LoVo (cell line): ENCODE measurements around the gene LHX8.
A peak's percentile ranks its signal among the peaks of the same experiment; 100 is the strongest.

ENCODE experiments used
- DNase-seq: peaks from one replicate; pipeline ENCODE4 v3.0.0-alpha.2; 2016; ENCODE audit warnings: low spot score

The LHX8 gene

DNA sequence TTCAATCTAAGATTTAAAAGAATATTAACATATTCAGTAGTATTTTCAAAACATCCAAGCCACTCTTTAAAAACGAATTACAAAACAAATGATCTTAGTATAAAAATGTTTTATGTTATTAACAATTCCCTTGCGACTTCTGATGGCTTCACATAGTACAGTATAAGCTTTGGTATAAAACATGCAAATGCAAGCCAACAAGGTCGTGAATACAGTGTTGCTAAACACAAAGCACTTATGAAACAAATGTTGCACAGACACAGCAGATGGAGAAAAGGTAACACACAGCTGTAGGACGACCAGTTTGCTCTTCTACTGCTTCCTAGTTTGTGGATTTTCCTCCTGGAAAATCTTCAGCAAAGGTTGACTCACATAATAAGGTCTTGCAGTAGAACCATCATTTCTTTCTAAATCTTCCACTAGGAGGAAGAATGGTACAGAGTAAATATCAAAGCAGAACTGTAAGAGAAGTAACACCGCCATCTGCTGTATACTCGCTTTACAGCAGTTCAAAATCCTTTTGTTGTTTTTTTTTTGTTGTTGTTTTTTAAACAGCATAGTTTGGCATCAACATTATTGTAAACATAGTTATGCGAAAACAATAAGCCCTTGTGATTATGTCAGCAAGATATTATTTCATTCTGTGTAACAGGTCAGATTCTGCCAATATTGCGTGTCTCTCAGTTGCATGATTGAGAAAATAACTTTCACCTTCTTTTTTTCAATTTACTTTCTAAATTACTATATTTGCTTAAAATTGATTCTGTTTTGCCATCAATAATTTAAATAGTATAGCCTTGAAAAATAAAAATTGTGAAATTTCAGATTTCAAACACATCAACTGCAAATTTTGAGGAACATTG is 69.5 kb downstream of the LHX8 start:
- DNase-seq: peak; percentile 42

DNA sequence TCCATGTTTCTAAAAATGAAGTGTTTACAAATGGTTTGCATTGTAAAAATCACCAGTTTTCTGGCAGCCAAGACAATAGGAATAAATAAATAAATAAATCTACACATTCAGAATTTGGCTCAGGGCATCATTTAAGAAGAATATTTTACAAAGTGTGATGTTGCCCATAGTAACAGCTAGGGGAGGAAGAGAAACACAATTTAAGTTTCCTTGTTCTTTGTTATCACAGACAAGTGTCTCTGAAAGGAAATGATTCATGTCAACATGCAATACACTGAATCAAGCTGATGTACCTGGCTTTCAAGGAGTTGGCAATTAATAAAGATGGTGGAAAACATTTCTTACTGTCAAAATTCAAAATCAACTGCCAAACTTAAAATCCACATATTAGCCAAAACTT is 74.7 kb downstream of the LHX8 start:
- no peak for DNase-seq
